Body of pancreas (tissue), 4 donors: Measurements from ENCODE around the gene NOS3. TPM values are rescaled to one million over a fixed set of nuclear protein-coding genes. Genes with fewer than 3 reads are reported as not detected.

ENCODE experiments used
- ATAC-seq: fragments of 150-250 bp; one replicate; pipeline ENCODE4 v1.9.1; 2016
- DNase-seq, 4 donors: peaks; one replicate each; pipeline ENCODE4 v3.0.0-alpha.2; 2019
- H3K27ac ChIP-seq, 4 donors: fragments of 200-600 bp; sonication (generic); 1 replicate in 3 of 4; 2 replicates in 1 of 4; pipeline versions ENCODE4 v1.5.1 to v1.6.1; 2016 to 2019; ENCODE audit warnings: mild to moderate bottlenecking in 1 of 4, mixed read lengths in 1 of 4, moderate library complexity in 1 of 4
- H3K27me3 ChIP-seq, 2 donors: fragments of 200-600 bp; sonication (generic); one replicate each; pipeline ENCODE4 v1.6.0; 2016; ENCODE audit warnings: mild to moderate bottlenecking in 1 of 2
- H3K36me3 ChIP-seq, 2 donors: fragments of 200-600 bp; sonication (generic); replicated peaks in 1 of 2; 2 replicates each; pipeline ENCODE4 v1.5.1; 2016; ENCODE audit warnings: low read depth in 2 of 2; ENCODE audit not compliant: insufficient read depth in 1 of 2
- H3K4me1 ChIP-seq: fragments of 200-600 bp; sonication (generic); one replicate; pipeline ENCODE4 v1.6.0; 2016
- H3K4me3 ChIP-seq, 2 donors: fragments of 200-600 bp; sonication (generic); 1 replicate in 1 of 2; 2 replicates in 1 of 2; pipeline ENCODE4 v1.5.1; 2016 to 2019
- H3K9me3 ChIP-seq, 3 donors: fragments of 200-600 bp; sonication (generic); 1 replicate in 2 of 3; 2 replicates in 1 of 3; pipeline ENCODE4 v1.5.1; 2016
- CTCF ChIP-seq, 7 experiments: fragments of 450-650 bp in 4 of 7; fragments of 200-600 bp in 3 of 7; sonication (generic) in 3 of 7; IDR thresholded peaks; one replicate each; pipeline ENCODE4 v1.5.1; 2016 to 2019; ENCODE audit warnings: antibody characterized with exemption in 7 of 7
- POLR2A ChIP-seq, 3 donors: fragments of 450-650 bp; IDR thresholded peaks; one replicate each; pipeline ENCODE4 v1.6.1; 2016; ENCODE audit warnings: antibody characterized with exemption in 3 of 3, mild to moderate bottlenecking in 2 of 3
- WGBS, 2 donors: methylation state at CpG; one replicate each; pipeline ENCODE4 v1.1.5; 2017; 5-methylcytosine and 5-hydroxymethylcytosine counted together
- intact Hi-C: fragments of 100-400 bp; cut with DNase I; formaldehyde crosslinking; loops from one replicate; pipeline ENCODE4 v1.15.1; 2023
- total RNA-seq, 2 donors: library from RNA; depleted of rRNA; stranded (reverse); fragments of >200 nt; gene quantifications; one replicate each; pipeline ENCODE4 v1.1.0, GENCODE V29; 2016

Gene NOS3
- total RNA-seq, 2 donors from 2014 or later = 4.9 to 7.6 TPM

GRCh38 chr7:150958597-150958996, 32.2 kb upstream of the NOS3 start:
- H3K4me3 ChIP-seq = no peak overlapping the region
- ATAC-seq (no peak), DNase-seq (no peak)
- no peaks in the 10 kb centered on the region for H3K36me3 ChIP-seq
- H3K27ac ChIP-seq = no peak overlapping the region
- peaks cover 13% of the 10 kb centered on the region for H3K4me1 ChIP-seq
- no peaks in the 10 kb centered on the region for H3K9me3 ChIP-seq
- no peak for TF ChIP-seq POLR2A (IDR thresholded peaks at IDR 0.05)
- no peak for TF ChIP-seq CTCF (IDR thresholded peaks at IDR 0.05)
- no peaks in the 10 kb centered on the region for H3K27me3 ChIP-seq
- WGBS, 2 donors = 40 to 45% methylated on average over 10 to 13 of the region's 13 CpGs
- intact Hi-C loops = no loop called here

- DNase-seq = no peak
- H3K4me1 ChIP-seq = peaks cover 13% of the 10 kb centered on the region
- no peaks in the 10 kb centered on the region for H3K9me3 ChIP-seq
- no peak for ATAC-seq
- no peak overlapping the region for H3K4me3 ChIP-seq
- no peaks in the 10 kb centered on the region for H3K36me3 ChIP-seq
- H3K27me3 ChIP-seq = no peaks in the 10 kb centered on the region
- TF ChIP-seq POLR2A (IDR thresholded peaks at IDR 0.05) (no peak), CTCF (IDR thresholded peaks at IDR 0.05) (no peak)
- WGBS, 2 donors = 55 to 82% methylated on average over 2 to 3 of the region's 3 CpGs
- no peak overlapping the region for H3K27ac ChIP-seq
- intact Hi-C loops = no loop called here
Measured at GRCh38 chr7:150959081-150959480, 31.7 kb upstream of the NOS3 start.

GRCh38 chr7:150959739-150960734, 30.8 kb upstream of the NOS3 start:
- no peak for ATAC-seq
- no peak for DNase-seq
- Histone ChIP-seq H3K4me3 (no peak overlapping the region), H3K9me3 (no peaks in the 10 kb centered on the region), H3K27ac (no peak overlapping the region), H3K36me3 (no peaks in the 10 kb centered on the region), H3K4me1 (peaks cover 9% of the 10 kb centered on the region), H3K27me3 (no peaks in the 10 kb centered on the region)
- TF ChIP-seq CTCF (IDR thresholded peaks at IDR 0.05) = no peak
- no peak for TF ChIP-seq POLR2A (IDR thresholded peaks at IDR 0.05)
- intact Hi-C loops = no loop called here
- 54 to 59% methylated on average over 24 of the region's 24 CpGs for WGBS, 2 donors

- Histone ChIP-seq H3K4me1 (peaks cover 4% of the 10 kb centered on the region), H3K27me3 (no peaks in the 10 kb centered on the region), H3K9me3 (no peaks in the 10 kb centered on the region), H3K4me3 (no peak overlapping the region), H3K36me3 (no peaks in the 10 kb centered on the region), H3K27ac (no peak overlapping the region)
- ATAC-seq (no peak), DNase-seq (no peak)
- WGBS, 2 donors = 87 to 91% methylated on average over 6 to 17 of the region's 17 CpGs
- intact Hi-C loops = no loop called here
- TF ChIP-seq CTCF (IDR thresholded peaks at IDR 0.05) (no peak), POLR2A (IDR thresholded peaks at IDR 0.05) (no peak)
Measured at GRCh38 chr7:150961510-150962289, 29.1 kb upstream of the NOS3 start.
